ENCODE data around the gene MGAT4B.
"Not testable (repeated sequence)": the region's sequence is repeated elsewhere in the genome, so short reads cannot be mapped to it uniquely, and the experiment has no call there.

MGAT4B gene

DNA sequence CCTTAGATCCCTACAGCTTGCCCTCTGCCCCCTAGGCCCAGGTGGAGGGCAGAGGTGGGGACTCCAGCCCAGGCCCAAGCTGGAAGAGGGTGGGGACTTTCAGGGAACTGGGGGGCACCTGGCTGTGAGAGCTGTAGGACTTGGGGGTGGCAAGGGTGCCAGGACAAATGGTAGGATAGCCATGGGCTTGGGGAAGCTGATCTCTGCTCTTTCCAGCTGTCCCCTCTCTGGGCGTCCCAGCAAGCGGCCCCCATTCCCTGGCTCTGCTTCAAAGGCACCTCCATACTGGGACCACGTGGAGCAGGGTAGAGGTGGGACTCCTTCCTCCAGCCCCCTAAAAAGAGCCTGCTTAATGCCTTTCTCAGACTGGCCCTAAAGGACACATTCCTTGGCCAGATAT, 12.5 kb downstream of the MGAT4B start:
- DNase-seq, result no peak

GRCh38 chr5:179793468-179794139, 13.1 kb downstream of the MGAT4B start, which contains the start of gene LTC4S:
LTC4S (plus strand) TSS chr5:179793986; CDS start chr5:179794081, 95 bp downstream.
- DNase-seq, result peak in 1 of 2 experiments; percentile 29

DNA sequence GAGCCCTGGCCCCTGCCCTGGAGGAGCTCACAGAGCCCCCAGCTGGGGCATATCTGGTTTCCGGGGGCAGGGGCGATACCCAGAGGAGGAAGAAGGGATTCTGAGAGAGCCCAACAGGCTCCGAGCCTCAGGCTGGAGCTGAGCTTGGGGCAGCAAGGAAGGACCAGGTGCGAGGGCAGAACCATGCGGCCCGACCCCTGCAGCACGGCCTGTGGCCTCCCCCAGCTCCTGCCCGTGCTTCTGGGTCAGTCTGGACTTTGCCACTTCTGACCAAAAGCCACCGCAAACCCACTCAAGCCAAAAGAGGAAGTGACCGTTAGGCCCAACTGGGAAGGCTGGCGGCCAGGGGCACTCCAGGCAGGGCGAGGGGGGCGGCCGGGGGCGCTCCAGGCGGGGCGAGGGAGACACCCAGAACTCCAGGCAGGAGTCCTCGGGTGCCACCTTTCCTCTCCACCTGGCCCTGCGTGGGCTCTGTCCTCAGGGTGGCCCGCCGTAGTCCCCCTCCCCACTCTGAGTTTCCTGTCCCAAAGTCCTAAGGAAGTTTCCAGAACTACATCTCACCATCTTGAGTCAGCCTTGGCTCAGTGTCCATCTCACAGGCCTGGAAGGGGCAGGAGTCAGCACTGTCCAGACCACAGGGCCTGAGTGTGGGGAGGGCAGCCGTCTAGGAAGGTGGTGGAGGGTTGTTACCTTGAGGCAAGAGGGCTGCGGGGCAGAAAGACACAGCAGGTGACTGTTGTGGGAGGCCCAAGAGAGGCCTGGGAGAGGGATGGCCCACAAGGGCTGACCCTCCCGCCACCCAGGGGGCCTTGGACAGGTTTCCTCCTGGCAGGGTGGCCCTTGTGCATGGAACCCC, 13.8 kb downstream of the MGAT4B start:
- DNase-seq, result no peak

- no peak for DNase-seq
These were observed 14.6 kb downstream of the MGAT4B start for GRCh38 chr5:179791881-179792611.

GRCh38 chr5:179789278-179789677, 17.4 kb downstream of the MGAT4B start:
- DNase-seq, result not testable (repeated sequence)

DNA sequence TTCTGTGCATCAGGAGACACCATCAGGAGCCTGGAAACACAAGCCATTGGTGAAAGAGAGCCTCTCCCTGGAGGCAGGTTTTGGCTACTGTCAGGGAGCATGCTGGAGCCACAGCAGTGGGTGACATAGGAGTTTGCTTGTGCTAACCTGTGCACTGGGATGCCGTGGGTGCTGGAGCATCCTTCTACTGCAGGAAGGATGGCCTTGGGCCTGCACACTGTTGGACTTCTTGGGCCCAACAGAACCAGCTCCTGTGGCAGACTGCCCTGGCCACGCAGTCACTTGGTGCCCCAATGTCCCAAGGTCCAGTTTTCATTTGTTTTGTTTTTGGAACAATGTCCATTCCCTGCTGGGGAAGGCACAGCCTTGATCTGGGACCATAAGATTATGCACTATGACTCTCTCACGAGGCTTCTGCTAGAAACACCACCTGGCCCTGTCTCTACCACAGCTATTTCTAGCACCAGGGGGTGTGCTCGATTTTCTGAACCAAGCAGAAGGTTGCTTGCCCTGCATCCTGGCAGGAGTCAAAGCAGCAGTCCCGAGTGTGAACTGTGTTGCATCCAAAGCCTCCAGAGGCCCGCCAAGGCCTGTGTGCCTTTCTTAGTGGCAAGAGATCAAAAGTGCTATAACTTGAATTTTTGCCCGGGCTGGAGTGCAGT, 18.3 kb downstream of the MGAT4B start:
- DNase-seq, result no peak

DNA sequence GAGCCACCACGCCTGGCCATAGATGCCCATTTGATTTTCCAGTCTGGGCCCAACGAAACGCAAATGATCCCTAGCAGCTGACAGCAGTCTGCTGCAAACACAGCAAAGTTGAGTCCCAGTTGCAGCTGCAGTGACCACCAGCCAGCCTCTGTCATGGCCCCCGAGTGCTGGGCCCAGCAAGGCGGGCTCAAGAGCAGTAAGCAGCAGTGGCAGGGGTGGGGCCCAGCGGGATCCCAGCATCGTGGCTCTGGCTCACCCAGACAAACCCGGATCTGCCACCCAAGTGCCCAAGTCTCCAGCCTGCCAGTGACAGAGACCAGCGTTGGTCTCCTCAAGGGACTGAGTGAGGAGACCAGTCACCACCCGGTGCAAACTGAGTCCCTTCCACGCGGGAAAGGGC, 19.8 kb downstream of the MGAT4B start:
- DNase-seq, result no peak

DNA sequence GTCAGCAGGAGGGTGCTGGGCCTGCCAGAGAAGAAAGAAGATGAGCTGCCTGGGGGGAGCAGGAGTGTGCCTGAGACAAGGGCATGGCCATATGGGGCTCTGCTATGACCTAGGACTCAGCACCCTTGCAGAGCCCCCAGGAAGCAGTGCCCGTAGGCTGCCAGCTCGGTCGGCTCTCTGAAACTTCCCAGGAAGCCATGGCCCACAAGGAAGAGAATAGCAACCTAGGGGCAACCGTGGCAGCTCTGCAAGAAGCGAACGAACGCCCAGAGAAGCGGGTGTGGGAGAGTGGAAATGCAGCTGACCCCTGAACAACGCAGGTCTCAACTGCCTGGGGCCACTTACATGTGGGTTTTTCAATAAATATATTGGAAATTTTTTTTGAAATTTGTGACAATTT, 23.5 kb downstream of the MGAT4B start:
- DNase-seq, result no peak

GRCh38 chr5:179781846-179782245, 24.8 kb downstream of the MGAT4B start:
- DNase-seq, result no peak

- DNase-seq, result no peak
These were observed 26.3 kb downstream of the MGAT4B start for GRCh38 chr5:179780362-179780761.

DNA sequence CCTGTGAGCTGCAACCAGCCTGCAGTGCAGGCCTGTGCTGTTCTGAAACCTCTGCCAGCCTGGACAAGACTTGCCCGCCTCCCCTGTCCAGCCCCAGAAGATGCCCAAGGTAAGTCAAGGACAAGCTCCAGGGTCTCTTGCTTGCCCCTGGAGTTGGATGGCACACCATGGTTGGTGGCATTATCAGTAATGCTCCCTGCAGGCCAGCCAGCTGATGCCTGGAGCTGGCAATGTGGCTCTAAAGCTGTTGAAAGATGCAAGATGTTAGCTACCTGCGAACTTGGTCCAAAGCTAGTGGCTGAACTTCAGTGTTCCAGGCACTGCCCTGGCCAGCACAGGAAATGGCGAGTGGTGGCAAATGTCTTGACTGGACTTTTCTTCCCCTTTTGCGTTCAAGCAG, 26.8 kb downstream of the MGAT4B start:
- no peak for DNase-seq

DNA sequence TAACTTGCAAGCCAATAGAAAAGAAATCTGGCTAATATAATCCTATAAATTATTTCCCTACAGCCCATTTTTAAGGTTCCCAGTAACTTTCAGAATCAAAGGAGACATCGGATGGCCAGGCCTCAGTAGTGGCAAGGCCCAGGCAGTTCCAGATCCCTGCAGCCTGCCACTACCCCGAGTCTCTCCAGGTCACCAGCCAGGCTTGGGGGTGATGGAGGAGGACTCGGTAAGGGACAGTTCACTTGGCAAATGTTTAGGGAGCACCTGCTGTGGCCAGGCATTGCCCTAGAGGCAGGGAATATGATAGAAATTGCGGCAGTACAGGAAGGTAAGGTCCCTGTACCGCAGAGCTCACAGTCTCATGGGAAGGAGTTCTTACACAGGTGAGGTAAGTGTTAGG, 28.1 kb downstream of the MGAT4B start:
- DNase-seq, result no peak

GRCh38 chr5:179777909-179778308, 28.8 kb downstream of the MGAT4B start:
- no peak for DNase-seq

DNA sequence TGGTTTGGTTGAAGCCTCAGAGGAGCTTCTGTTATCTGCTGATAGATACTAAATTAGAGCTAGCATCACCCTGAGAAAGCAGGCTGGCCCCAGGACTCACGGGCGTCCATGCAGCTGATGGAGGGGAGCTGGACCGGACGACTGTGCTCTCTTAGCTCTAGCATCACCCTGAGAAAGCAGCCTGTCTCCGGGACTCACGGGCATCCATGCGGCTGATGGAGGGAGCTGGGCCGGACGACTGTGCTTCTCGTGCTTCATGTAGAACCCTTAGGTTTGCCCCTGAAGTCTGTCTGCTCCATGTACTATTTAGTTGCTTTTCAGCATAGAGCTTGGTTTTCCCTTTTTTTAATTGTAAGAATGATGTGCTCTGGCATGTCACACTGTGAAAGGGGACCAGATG, 29.2 kb downstream of the MGAT4B start:
- no peak for DNase-seq

DNA sequence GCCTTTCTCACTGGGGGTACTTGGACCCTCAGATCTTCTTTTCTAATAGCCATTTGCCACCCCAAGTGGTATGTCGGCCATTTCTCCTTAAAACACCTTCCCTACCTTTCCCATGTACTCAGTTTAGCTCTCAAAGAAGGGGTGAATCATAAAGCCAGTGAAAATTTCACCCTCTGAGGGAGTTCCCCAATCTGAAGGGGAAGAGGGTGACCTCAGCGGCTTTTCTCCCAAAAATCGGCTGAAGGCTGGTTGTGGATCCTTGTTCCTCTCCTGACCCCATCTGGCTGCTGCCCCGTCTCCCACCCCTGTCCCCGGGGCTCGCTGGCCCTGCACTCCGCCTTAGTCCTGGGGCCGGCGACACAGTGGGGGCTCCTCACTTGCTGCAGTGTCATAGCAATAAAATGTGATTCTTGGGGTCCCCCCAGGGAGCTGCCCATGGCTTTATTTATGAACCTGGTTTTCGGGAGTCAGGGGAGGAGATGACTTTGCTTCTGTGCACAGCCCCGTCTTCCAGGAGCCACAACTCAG, 30.2 kb downstream of the MGAT4B start:
- DNase-seq, result no peak

GRCh38 chr5:179774442-179774841, 32.2 kb downstream of the MGAT4B start:
- no peak for DNase-seq

- no peak for DNase-seq
These were observed 33.0 kb downstream of the MGAT4B start for GRCh38 chr5:179773686-179774040.

GRCh38 chr5:179772351-179772750, 34.3 kb downstream of the MGAT4B start:
- no peak for DNase-seq

DNA sequence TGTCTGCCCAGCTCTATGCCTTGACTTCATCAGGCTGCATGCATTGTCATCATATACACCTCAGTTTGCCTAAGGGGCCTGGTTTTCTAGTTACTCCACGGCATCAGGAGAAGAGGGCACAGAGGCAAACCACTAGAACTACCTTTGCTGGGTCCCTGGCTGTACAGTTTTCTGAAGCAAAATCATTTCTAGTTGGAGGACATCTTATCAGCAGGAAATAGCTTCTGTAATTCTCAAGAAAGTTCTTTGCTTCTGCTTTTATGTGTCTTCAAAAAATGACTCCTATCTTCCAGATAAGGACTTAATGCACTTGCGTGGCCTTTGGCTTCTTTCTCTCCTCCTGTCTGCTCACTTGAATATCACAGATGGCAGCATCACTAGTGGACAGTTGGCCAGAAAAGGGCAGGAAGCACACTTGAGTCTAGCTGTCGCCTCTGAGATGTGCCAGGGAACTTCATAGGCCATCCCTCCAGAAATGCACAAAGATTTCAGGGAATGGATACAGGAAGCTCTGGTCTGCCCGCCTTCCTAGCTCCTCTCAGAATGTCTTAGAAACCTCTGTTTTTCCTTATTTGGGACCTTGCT, 35.3 kb downstream of the MGAT4B start:
- no peak for DNase-seq

GRCh38 chr5:179769796-179770195, 36.9 kb downstream of the MGAT4B start:
- no peak for DNase-seq

DNA sequence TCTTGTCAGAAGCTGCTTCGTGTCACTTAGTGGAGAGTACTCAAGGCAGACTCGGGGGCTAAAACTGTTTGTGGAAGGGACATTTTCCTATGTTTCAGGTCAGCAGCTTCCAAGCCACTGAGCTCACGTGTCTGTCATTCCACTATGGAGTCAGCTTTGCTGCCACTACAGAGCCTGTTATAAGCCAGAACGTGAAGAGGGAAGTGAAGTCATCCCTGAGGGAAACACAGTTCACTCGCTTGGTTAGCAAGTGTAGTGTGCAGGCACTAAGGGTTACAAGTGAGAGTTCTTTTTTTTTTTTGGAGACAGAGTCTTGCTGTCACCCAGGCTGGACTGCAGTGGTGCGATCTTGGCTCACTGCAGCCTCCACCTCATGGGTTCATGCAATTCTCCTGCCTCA, 37.4 kb downstream of the MGAT4B start:
- no peak for DNase-seq

DNA sequence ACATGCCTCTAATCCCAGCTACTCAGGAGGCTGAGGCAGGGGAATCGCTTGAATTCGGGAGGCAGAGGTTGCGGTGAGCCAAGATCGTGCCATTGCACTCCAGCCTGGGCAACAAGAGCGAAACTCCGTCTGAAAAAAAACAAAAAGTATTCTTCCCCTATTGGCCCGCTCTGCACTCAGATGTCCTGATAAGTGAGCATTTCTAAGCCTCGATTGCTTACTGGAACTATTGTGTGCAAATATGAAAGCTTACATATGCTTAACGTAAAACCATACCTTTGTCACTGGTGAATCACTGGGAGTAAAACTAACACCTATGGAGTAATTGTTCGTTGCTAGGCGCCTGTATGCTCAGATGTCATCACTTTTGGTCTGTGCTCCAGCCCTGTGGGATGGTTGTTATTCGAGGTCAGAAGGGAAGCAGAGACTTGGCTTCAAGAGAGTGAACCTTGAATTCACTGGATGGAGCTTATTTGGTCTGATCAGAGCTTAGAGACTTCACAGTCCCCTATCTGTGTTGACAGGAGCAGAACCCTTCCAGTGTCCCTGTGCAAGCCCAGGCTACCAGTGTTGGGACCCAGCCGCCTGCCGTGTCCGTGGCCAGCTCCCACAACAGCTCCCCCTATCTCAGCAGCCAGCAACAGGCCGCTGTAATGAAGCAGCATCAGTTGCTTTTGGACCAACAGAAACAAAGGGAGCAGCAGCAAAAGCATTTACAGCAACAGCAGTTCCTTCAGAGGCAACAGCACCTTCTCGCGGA, 38.2 kb downstream of the MGAT4B start:
- DNase-seq, result no peak
